Measurements from ENCODE around the gene OR51V1.
"Not testable (repeated sequence)": the region's sequence is repeated elsewhere in the genome, so short reads cannot be mapped to it uniquely, and the experiment has no call there.

The OR51V1 gene, protein sequence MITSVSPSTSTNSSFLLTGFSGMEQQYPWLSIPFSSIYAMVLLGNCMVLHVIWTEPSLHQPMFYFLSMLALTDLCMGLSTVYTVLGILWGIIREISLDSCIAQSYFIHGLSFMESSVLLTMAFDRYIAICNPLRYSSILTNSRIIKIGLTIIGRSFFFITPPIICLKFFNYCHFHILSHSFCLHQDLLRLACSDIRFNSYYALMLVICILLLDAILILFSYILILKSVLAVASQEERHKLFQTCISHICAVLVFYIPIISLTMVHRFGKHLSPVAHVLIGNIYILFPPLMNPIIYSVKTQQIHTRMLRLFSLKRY

DNA sequence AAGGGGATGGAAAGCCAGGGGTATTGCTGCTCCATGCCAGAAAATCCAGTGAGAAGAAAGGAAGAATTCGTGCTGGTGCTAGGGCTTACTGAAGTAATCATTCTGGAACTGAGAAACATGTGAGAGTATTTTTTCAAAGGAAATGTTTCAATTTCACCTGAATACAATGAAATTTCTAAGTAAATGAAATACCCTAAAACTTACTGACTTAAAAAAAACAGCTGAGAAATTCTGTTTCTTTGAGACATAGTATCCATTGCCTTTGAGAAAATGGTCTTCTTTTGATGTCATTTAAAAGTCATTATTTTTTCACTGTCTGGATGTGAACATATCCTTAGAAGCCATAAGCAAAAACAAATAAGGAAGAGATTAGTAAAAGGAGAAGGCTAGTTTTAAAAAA lies at the start of gene OR51V1:
Gene OR51V1 (minus strand): TSS at position 101 of the 400 bp plus-strand sequence. CDS start 0 bp downstream, at position 101.
- no peak for DNase-seq (ENCODE audit: low spot score)

GRCh38 chr11:5249807-5250396 lies 49.4 kb upstream of the OR51V1 start, which contains the start of gene HBG1:
TSS of gene HBG1 (minus strand) at chr11:5249857. CDS start at chr11:5249804, 53 bp downstream.
- DNase-seq (ENCODE audit: low spot score), result not testable (repeated sequence)

DNA sequence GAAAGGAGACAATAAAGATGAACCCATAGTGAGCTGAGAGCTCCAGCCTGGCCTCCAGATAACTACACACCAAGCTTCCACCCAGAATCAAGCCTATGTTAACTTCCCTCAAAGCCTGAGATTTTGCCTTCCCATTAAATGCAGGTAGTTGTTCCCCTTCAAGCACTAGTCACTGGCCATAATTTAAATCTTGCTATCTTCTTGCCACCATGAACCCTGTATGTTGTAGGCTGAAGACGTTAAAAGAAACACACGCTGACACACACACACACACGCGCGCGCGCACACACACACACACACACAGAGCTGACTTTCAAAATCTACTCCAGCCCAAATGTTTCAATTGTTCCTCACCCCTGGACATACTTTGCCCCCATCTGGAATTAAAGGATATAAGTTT lies 48.0 kb upstream of the OR51V1 start:
- DNase-seq (ENCODE audit: low spot score), result not testable (repeated sequence)

DNA sequence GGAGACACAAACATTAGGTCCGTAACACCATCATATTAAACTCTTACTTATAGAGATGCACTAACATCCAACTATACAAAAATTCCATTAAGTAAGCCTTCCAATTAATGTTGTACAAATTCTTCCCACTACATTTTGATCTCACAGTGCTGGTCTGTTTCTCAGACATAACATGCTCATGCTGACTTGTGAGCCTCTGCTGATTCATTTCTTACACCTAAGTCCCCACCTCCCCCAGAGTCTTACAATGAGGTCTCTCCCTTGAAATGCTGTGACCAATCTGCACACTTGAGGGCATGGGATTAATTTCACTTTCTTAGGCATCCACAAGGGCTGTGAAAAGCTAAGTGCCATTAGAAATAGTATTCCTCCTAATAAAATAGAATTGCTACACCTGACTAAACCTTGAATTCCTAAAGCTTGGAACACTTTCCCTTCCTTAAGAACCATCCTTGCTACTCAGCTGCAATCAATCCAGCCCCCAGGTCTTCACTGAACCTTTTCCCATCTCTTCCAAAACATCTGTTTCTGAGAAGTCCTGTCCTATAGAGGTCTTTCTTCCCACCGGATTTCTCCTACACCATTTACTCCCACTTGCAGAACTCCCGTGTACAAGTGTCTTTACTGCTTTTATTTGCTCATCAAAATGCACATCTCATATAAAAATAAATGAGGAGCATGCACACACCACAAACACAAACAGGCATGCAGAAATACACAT lies 47.1 kb upstream of the OR51V1 start:
- DNase-seq (ENCODE audit: low spot score), result no peak

DNA sequence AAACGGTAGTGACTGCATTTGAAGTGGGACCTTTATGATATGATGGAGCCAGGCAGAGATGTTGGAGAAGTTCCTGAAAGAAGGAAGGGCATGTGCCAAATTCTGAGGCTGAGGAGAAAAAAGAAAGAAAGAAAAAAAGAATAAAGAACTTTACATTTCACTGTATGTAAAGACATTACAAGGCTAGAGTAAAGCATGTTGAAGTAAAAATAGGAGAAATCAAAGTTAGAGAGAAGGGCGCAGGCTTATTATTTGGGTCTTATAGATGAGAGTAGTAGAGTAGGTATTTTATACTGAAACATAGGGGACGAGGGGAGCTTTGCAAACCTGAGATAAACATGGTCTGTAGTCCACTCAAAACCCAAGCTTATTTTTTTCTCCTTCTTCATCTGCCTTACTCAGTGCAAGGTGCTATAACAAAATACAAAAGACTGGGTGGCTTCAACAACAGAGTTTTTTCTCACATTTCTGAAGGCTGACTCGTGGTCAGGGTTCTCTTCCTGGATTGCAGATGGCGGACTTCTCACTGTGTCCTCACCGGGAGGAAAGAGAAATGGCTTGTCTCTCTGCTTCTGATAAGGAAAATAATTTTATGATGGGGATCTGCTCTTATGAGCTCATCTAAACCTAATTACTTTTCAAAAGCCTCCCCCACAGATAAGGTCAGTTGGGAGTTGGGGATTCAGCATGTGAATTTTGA lies 46.4 kb upstream of the OR51V1 start:
- no peak for DNase-seq (ENCODE audit: low spot score)

DNA sequence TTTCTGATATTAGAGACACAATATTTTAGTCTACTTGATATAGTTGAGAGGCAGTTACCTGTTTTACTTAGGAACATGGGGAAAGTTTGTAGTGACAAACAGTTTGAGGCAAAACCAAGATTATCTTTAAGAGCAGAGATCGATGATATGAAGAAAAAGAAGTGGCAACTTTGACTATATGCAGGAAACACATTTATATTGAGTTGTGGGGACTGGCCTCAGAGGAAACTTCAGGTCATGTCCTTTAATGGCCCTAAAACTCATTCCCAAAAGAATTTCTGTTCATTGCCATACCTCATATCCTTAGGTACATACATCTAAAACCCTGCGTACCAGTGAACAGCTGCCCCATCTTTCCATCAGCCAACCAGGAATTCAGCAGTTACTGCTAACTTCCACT lies 44.7 kb upstream of the OR51V1 start:
- DNase-seq (ENCODE audit: low spot score), result no peak

GRCh38 chr11:5243816-5244180 lies 43.3 kb upstream of the OR51V1 start:
- no peak for DNase-seq (ENCODE audit: low spot score)

- DNase-seq (ENCODE audit: low spot score), result no peak
These were observed 42.7 kb upstream of the OR51V1 start for GRCh38 chr11:5242933-5243815.

GRCh38 chr11:5242208-5242607 lies 41.7 kb upstream of the OR51V1 start:
- no peak for DNase-seq (ENCODE audit: low spot score)

GRCh38 chr11:5241458-5241857 lies 41.0 kb upstream of the OR51V1 start:
- no peak for DNase-seq (ENCODE audit: low spot score)

DNA sequence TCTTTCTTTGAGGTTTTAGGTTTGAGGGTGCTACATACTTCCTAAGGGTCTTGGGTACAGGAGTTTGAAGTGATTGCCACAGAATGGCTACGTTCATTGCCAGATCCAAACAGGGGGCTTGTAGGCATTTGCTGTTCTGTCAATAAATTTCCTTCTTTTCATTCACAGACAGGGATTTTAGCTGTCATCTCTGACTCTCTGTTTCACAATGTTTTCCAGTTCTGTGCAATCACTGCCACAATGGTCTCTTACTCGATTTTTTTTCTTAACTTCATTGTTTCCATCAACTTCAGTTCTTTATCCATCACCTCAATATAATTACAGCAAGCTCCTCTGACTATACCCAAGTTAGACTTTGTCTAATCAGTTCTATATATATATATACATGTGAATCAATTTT lies 40.0 kb upstream of the OR51V1 start:
- no peak for DNase-seq (ENCODE audit: low spot score)

- no peak for DNase-seq (ENCODE audit: low spot score)
These were observed 39.6 kb upstream of the OR51V1 start for GRCh38 chr11:5240056-5240455.

DNA sequence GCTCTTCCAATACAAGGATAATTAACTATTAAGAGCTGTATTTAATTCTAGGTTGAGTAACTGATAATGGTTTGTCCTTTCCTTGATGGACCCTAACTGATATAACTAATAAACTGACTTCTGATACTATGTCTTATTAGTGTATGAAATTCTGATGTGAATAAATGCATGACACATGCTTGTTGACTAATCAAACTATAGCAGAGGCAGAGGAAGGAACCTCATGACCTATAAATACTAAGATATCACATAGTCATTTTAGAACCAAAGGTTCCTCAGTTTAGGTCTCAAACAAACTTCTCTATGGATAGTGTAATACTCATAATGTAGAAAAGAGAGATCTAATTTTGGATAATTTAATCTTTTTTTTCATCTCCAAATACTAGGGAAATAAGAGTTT lies 38.6 kb upstream of the OR51V1 start:
- DNase-seq (ENCODE audit: low spot score), result no peak

DNA sequence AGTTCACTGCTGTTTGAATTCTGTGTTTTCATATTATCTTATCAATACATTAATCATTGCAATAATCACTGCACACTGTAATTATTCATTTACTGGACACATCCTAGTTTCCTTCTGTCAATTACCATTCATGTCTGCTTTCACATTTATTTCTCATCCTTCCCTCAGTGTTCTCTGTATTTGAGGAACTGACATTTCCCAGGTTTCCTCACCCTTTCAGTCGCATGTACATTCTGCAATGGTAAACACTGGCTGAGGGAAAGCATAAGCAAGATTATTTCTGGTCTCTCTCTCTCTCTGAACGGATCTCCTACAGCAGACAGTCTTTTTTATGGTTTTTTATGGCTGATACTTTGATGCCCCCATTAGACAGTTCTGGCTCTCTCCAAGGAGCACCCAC lies 38.0 kb upstream of the OR51V1 start:
- no peak for DNase-seq (ENCODE audit: low spot score)

DNA sequence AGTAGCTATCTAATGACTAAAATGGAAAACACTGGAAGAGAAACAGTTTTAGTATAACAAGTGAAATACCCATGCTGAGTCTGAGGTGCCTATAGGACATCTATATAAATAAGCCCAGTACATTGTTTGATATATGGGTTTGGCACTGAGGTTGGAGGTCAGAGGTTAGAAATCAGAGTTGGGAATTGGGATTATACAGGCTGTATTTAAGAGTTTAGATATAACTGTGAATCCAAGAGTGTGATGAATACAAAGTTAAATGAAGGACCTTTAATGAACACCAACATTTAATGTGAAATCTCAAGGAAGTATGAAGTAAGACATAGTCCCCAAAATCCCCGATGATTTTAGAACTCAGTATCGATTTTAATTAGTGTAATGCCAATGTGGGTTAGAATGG lies 36.9 kb upstream of the OR51V1 start:
- DNase-seq (ENCODE audit: low spot score), result no peak

DNA sequence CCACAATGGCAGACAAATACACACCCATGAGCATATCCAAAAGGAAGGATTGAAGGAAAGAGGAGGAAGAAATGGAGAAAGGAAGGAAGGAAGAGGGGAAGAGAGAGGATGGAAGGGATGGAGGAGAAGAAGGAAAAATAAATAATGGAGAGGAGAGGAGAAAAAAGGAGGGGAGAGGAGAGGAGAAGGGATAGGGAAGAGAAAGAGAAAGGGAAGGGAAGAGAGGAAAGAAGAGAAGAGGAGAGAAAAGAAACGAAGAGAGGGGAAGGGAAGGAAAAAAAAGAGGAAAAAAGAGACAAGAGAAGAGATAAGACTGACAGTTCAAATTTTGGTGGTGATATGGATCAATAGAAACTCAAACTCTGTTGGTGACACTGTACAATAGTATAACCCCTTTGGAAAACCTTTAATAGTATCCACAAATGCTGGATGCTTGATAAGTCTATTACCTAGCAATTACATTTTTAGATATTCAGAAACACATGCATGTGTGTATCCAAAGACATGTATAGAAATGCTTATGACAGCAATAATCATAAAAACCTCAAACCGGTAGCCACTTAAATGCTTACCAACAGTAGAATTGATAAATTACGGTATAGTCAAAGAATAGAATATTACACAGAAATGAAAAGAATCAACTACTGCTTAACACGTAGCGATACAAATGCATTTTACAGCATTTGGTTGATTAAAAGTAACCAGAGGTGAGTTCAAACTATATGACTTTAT lies 35.0 kb upstream of the OR51V1 start:
- DNase-seq (ENCODE audit: low spot score), result no peak

GRCh38 chr11:5234381-5234834 lies 33.9 kb upstream of the OR51V1 start, which contains the start of gene HBD:
TSS of gene HBD (minus strand) at chr11:5234483. CDS start at chr11:5234433, 50 bp downstream.
- no peak for DNase-seq (ENCODE audit: low spot score)

- no peak for DNase-seq (ENCODE audit: low spot score)
These were observed 32.8 kb upstream of the OR51V1 start for GRCh38 chr11:5233307-5233706.

GRCh38 chr11:5232821-5233220 lies 32.3 kb upstream of the OR51V1 start:
- no peak for DNase-seq (ENCODE audit: low spot score)

DNA sequence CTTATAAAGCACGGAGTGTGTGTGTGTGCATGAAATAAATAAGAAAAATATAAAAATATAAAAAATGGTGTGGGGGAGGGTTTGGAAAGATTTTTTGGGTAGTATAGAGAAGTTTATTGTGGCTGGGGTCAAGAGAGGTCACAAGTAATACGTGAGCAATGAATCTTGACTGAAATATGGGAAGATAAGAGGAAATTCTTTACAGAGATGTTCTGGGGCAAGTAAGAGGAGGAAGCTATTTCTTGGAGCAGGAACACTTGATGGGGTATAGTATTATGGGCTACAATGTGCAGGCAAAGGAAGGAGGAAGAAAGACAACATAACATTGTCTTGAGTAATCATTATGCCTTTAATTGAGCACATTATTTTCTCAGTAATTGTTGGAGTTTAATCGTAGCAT lies 31.7 kb upstream of the OR51V1 start:
- no peak for DNase-seq (ENCODE audit: low spot score)

- no peak for DNase-seq (ENCODE audit: low spot score)
These were observed 30.6 kb upstream of the OR51V1 start for GRCh38 chr11:5231111-5231510.
